Fibroblast of gingiva (primary cell): ENCODE measurements around the gene MAPK11.

ENCODE experiments used
- DNase-seq: peaks from one replicate; pipeline ENCODE4 v3.0.0-alpha.2; 2011; ENCODE audit warnings: low read depth

MAPK11 gene

DNA sequence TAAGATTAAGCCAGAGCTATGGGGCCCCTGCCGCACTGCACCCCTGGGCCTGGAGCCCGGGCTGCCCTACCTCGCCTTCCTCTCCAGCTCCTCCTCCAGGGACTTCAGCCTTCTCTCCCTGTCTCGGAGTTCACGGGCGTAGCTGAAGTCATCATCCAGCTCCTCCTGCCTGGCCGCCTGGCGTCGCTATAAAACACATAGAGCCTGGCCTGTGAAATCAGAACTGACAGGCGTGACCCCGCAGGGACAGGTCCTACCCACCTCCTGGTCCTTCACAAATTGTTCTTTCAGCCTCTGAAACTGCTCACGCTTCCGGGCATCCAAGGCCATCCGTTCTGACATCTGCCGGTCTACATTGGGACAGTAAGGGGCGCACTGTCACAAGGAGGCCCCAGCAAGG, 46.1 kb downstream of the MAPK11 start:
- no peak for DNase-seq

DNA sequence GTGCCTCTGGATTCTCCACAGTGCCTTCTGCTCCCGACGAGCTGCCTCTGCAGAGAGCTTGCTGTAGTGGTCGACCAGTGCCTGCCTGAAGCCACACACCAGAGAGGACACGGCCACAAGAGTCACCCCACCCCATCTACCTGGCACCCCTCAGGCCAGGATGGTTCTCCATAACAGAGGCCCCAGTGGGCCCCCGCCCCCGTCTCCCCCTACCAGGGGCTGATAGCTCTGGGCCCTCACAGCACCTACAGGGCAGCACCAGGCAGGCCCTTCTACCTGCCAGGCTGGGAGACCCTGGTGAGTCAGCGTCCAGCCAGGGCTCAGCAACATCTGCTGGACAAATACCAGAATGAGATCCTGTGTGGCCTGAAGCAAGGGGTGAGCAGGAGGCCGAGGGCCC, 47.7 kb downstream of the MAPK11 start:
- DNase-seq: no peak

DNA sequence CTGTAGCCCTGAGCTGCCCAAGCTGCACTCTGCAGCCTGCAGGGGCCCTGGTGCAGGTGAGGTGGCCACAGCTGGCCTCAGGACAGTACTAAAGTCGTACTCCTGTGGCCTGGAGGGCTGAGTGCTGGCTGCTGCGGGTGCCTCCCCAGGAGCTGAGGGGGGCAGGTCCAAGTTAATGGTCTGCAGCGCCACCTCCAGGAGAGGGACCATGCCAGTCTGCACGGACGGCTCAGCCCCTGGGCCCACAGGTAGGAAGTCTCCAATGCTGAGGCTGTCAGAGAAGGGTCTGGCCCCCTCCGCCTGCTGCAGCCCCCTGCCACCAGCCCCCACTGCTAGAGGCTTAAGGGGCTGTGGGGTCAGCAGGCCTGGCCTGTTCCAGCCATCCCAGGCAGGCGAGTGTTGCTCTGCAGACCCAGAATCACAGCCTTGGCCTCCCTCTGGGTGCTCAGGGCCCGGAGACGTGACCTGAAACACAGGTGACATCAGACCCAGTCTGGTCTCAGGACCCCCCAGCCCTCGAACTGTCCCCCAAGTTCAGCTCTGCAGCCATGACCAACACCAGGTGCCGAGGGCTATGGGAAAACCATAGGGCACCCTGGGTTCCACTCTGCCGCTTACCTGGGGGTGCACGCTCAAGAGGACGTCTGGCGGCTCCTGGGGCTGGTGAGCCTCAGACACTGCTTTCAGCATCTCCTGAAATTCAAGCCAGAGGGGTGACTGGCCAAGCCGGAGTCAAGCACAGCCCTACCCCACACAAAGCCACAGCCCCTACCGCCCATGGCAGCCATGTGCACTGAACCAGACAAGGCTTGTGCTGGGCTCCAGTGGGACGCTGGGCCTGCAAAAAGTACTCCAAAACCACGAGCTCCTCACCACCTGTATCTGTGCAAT, 48.5 kb downstream of the MAPK11 start:
- DNase-seq: no peak

DNA sequence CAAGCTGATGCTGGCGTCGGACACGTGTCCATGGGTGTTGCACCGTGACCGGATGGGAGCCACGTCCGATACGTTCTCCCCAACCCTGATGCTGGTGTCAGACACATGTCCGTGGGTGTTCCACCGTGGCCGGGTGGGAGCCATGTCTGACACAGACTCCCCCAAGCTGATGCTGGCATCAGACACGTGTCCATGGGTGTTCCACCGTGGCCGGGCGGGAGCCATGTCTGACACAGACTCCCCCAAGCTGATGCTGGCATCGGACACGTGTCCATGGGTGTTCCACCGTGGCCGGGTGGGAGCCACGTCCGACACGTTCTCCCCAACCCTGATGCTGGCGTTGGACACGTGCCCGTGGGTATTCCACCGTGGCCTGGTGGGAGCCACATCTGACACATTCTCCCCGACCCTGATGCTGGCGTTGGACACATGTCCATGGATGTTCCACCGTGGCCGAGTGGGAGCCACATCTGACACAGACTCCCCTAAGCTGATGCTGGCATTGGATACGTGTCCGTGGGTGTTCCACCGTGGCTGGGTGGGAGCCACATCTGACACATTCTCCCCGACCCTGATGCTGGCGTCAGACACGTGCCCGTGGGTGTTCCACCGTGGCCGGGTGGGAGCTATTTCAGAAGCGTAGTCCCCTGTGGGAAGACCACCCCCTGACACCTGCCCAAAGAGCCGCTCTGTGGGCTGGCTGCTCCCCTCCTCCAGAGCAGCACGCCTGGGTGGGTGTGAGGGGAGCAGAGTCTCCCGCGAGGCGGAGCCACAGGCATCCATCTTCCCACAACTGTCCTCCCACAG, 49.4 kb downstream of the MAPK11 start:
- DNase-seq: no peak

DNA sequence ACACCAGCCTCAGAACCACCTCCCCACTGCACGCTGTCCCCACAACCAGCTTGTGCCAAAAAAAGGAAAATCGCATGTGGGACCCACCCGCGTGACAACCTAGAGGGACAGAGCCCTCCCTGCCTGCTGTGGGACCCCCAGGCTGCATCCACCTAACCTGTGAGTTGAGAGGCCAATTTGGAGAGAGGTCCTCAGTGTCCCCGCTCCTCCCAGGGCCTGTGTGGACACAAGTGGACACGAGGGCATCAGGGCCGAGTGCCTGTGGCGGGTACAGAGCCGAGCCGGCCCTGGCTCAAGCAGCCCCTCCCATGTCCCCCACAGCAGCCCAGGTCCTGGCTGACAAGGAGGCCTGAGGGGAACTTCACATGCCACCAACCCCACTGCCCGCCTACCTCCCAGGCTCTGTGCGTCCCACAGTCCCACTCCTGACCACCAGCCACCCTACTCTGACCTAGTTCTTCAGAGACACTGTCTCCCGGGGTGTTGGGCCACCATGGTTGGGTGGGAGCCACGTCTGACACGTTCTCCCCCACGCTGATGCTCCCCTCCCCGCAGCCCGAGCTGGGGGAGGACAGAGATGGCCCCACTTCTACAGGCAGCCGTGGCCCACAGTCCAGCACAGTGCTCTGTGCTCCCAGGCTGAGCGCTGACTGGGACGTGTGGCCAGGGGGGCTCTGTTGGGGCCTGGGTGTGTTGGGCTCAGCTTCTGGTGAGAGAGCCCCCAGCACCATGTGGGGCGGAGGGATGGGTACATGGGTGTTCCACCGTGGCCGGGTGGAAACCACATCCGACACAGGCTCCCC, 50.2 kb downstream of the MAPK11 start:
- DNase-seq: no peak

DNA sequence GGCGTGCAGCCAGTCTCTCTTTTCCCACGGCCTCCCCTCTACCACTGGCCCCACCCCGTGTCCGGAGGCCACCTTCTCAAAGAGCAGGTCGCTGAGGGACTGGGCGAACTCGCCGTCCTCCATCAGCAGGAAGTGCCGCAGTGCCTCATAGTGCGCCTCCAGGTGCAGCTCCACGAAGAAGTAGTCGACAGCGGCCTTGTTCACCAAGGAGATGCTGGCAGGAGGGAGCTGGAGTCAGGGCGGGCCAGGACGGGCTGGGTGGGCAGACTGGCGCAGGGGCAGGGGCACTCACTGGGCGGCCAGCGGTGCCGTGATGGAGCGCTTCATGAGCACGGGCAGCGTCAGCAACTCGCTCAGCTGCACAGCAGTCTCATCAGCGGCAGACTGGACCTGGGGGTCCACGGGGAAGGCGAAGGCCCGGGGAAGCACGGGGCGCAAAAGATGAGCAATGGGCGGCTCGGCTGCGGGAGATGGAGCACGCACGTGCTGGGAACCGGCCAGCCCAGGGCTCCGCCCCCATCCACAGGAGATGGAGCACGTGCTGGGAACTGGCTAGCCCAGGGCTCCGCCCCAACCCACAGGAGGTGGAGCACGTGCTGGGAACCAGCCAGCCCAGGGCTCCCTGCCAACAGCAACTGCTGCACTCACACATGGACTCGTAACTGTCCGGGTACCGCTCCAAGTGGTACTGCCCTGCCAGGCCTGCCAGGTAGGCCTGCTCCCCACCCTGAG, 51.0 kb downstream of the MAPK11 start:
- peak; percentile 66 for DNase-seq

DNA sequence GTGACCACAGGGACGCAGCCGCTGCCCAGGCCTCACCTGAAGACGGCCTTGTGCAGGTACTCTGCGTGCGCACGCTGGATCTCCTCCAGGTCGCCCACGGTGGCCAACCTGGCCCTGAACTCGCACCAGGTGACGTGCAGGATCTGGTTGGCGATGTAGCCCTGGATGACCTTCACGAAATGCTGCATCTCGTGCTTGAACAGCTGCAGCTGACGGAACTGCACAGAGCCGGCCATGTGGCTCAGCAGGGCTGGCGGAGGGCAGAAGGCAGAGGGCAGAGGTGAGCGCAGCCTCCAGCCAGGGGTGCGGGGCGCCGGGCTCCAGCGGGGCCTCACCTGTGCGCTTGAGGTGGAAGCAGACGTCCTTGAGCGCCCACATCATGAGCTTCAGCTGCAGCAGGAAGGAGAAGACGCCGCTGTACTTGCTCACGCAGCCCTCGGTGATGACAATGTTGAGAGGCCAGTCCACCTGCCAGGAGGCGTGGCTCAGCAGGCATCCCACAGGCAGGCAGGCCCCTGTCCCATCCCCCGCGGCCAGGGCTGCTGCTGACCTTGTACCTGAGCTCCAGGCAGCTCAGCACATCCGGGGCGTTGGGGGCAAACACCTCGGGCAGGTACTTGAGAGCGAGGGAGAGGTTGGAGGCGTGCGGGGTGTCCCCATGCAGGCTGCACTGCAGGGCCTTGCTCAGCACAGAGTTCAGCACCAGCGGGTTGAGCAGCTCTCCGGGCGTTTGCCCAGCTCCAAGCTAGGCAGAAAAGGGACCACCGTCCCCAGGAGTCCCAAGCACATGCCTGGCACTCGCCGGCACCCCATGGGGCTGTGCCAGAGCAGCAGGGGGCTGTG, 51.8 kb downstream of the MAPK11 start:
- DNase-seq: no peak

DNA sequence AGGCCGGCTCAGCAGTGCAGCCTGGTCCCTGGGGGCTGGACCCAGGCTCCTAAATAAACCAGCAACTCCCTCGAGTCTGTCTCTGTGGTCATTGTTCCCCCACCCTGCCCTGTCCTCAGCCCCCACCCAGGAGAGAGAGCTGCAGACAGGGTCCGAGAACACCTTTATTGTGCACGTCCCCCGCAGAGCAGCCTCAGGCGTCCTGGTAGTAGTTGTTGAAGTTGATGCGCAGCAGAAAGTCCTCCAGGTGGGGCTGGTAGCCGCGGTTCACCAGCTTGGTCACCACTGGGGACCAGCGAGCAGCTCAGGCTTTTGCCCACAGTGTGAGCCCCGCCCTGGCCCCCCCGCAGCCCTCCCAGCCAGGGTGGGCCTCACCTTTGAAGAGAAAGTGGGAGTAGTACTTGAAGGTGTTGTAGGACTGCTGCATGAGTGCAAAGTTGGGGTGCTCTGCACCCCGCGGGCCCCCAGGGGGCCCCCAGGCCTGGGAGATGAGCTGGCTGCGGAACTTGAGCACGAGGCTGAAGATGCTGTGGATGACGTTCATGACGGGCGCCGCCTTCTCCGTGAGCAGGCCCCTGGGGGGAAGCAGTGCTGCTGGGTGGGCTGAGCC, 52.5 kb downstream of the MAPK11 start:
- no peak for DNase-seq

DNA sequence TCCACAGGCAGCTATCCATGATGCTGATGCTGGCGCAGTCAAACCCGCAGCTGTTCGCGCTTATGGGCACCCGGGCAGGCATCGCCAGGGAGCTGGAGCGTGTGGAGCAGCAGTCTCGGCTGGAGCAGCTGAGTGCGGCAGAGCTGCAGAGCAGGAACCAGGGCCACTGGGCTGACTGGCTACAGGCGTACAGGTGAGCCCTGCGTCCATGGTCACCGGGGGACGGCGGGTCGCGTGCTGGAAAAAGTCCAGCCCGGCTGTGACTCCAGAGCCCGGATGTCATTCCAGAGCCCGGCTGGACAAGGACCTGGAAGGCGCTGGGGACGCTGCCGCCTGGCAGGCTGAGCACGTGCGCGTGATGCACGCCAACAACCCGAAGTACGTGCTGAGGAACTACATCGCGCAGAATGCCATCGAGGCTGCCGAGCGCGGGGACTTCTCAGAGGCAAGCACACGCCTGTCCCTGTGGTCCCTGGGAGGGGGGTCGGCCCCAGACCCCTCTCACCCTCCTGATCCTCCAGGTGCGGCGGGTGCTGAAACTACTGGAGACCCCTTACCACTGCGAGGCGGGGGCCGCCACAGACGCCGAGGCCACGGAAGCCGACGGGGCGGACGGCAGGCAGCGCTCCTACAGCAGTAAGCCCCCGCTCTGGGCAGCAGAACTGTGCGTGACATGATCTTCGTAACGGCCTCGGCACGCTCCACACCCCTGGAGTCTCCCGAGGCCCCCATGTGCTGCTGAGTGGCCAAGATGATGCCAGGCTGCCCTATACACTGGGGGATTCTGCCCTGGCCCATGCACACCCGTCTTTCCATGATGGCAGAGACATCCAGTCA, 53.3 kb downstream of the MAPK11 start:
- no peak for DNase-seq

DNA sequence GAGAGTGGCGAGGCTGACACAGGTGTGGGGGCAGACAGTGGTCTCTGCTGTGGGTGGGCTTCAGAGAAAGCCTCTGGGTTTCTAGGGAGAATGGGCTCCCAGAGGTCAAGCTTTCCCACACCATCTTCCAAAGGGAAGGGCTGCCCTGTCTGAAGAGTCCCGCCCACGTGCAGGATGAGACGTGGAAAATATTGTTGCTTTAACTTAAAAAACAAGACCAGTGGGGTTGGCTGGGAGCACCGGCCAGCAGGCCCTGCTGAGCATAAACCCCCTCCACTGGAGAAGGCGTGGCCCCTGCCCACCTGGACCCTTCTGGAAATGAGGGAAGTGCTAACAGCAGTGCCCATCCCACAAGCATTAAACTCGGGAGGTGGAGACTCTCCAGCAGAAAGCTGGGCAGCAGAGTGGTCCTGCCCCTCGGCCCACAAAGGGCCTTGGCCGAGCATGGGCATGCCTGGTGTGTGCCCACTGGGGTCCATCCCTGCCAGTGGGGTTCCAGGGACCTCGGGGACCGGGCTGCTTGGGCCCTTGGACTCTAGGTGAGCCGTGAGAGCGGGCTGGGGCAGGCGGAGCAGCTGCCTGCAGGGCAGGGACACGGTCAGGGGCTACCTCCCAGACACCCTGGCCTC, 54.0 kb downstream of the MAPK11 start:
- DNase-seq: no peak

DNA sequence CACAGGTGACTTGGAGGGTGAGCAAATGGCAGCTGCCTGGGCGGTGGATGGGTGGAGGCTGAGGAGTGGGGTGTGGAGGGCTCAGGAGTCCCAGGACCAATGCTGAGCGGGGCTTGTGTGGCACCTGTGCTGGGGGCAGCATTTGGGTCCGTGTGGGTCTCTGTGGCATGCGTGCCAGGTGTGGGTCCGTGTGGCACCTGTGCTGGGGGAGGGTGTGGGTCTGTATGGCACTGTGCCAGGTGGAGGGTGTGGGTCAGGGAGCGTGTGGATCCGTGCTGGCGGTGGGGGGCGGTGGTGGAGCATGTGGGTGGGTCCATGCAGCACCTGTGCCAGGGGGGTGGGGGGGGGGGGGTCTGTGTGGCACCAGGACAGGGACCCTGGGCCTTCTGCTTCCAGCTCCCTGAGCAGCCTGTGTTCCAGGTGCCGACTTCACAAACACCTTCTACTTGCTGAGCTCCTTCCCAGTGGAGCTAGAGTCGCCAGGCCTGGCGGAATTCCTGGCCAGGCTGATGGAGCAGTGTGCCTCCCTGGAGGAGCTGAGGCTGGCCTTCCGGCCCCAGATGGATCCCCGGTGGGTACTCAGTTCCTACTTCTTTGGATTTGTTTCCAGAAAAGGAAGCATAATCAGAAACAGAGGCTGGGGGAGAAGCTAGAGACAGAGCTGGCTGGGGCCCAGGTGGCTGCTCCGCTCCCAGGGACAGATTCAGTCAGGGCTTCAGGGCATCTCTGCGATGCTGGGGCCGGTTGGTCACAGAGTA, 54.7 kb downstream of the MAPK11 start:
- DNase-seq: no peak
